Measurements from ENCODE around the gene KCNJ1. TPM values are rescaled to one million over a fixed set of nuclear protein-coding genes. Genes with fewer than 3 reads are reported as not detected.

The KCNJ1 gene
- total and polyA plus RNA-seq, 9 of the 15 experiments (the other 6 are each of a cell fraction or from before 2014, with no cell fraction given) = not detected

- no peak for ATAC-seq
- Histone ChIP-seq H3K27me3 (ENCODE audit: control insufficient read depth in 2 of 2, insufficient read depth in 2 of 2, low read length in 2 of 2) (no peaks in the 10 kb centered on the region), H3K9ac (ENCODE audit: insufficient read depth in 1 of 2, low read depth in 2 of 2, low read length in 2 of 2) (no peak overlapping the region), H2AFZ (ENCODE audit: low read depth, low read length) (no peak overlapping the region), H3K27ac (ENCODE audit: extremely low read depth, low read depth, low read length) (no peak overlapping the region), H4K20me1 (replicated peaks; ENCODE audit: control insufficient read depth, insufficient read depth, low read length) (no peaks in the 10 kb centered on the region), H3K4me3 (no peak overlapping the region), H3K4me2 (ENCODE audit: insufficient read depth, low read length) (no peak overlapping the region), H3K9me1 (ENCODE audit: control insufficient read depth, insufficient read depth, low read length) (no peaks in the 10 kb centered on the region), H3K79me2 (ENCODE audit: control insufficient read depth, insufficient read depth, low read length) (no peaks in the 10 kb centered on the region), H3K4me1 (replicated peaks in 1 of 2; ENCODE audit: control insufficient read depth in 2 of 2, insufficient read depth in 2 of 2, low read length in 2 of 2) (no peaks in the 10 kb centered on the region), H3K36me3 (ENCODE audit: control insufficient read depth, insufficient read depth, low read length) (no peaks in the 10 kb centered on the region), H3K9me3 (replicated peaks; ENCODE audit: control insufficient read depth, insufficient read depth, low read depth, low read length) (no peaks in the 10 kb centered on the region)
- no peak for FAIRE-seq
- intact Hi-C loops (cut with micrococcal nuclease) (no loop called here), in situ Hi-C loops (cut with MboI) (loop anchor here (25.0 kb wide), 1 partner anchor 804 kb away; no protein-coding TSS in a partner anchor)
- BruUV-seq (replicated peaks) = no TSS peak
- DNase-seq (ENCODE audit: extremely low read depth in 1 of 4, low spot score in 3 of 4) = no peak
- TF ChIP-seq HNRNPLL (IDR thresholded peaks at IDR 0.05; ENCODE audit: low read depth, low read length, poor library complexity, severe bottlenecking) = no peak
- no peak for TF ChIP-seq MAFF (IDR thresholded peaks at IDR 0.05; ENCODE audit: low read length)
- TF ChIP-seq BCOR (IDR thresholded peaks at IDR 0.05) = no peak
- no peak for TF ChIP-seq MYC (IDR thresholded peaks at IDR 0.05; ENCODE audit: low read depth, low read length)
- TF ChIP-seq MYC (CRISPR knock-in tag; IDR thresholded peaks at IDR 0.05; ENCODE audit: borderline replicate concordance, low read depth) = no peak
- no peak for TF ChIP-seq ZNF512 (tag; IDR thresholded peaks at IDR 0.05)
- TF ChIP-seq MYNN (IDR thresholded peaks at IDR 0.05) = no peak
- TF ChIP-seq MYNN (CRISPR knock-in tag; IDR thresholded peaks at IDR 0.05) = no peak
- no peak for TF ChIP-seq ESRRA (IDR thresholded peaks at IDR 0.05; ENCODE audit: borderline replicate concordance, low read depth)
- no peak for TF ChIP-seq LCOR (CRISPR knock-in tag; IDR thresholded peaks at IDR 0.05)
- TF ChIP-seq TBP (optimal IDR thresholded peaks at IDR 0.05; ENCODE audit: low read depth, low read length) = no peak
- TF ChIP-seq PHF21A (IDR thresholded peaks at IDR 0.05; ENCODE audit: borderline replicate concordance, low read depth) = no peak
- TF ChIP-seq TAF1 (IDR thresholded peaks at IDR 0.05; ENCODE audit: control insufficient read depth, extremely low read depth, insufficient read depth, low read length, severe bottlenecking) = no peak
- no peak for TF ChIP-seq ZEB2 (IDR thresholded peaks at IDR 0.05)
- TF ChIP-seq ZBTB43 (CRISPR knock-in tag; IDR thresholded peaks at IDR 0.05) = no peak
- TF ChIP-seq FOXK1 (CRISPR knock-in tag; IDR thresholded peaks at IDR 0.05; ENCODE audit: borderline replicate concordance) = no peak
- TF ChIP-seq KDM4B (IDR thresholded peaks at IDR 0.05; ENCODE audit: borderline replicate concordance in 2 of 2, low read depth in 1 of 2) = no peak
- TF ChIP-seq RBM15 (IDR thresholded peaks at IDR 0.05; ENCODE audit: insufficient read depth, low read length) = no peak
- ChIA-PET CTCF (ENCODE audit: low intra/inter-chr PET ratio) (no interaction called here), POLR2A (interaction anchor here (0.5 kb wide), 1 partner anchor 1864 kb away, joined by 3 read pairs; no protein-coding TSS in a partner anchor)
- WGBS (ENCODE audit: insufficient coverage, low coverage, missing lambda C conversion rate) = 0% methylated on average over 7 of the region's 7 CpGs
Observed at GRCh38 chr11:128841461-128842072, 25.5 kb downstream of the KCNJ1 start.
